Epithelial cell of proximal tubule (primary cell): ENCODE results near the gene ALDOC. TPM values are rescaled to one million over a fixed set of nuclear protein-coding genes. Genes with fewer than 3 reads are reported as not detected.

ENCODE experiments used
- DNase-seq: peaks from one replicate; pipeline ENCODE4 v3.0.0-alpha.2; 2011; ENCODE audit warnings: low read depth
- H3K4me3 ChIP-seq: 2 replicates; pipeline ENCODE4 v1.5.1; 2011; ENCODE audit warnings: low read depth, mild to moderate bottlenecking, low read length
- total RNA-seq: library from RNA; depleted of rRNA; stranded (reverse); fragments of >200 nt; gene quantifications from 2 replicates; pipeline ENCODE4 v1.2.3, GENCODE V29; 2015
- TF ChIP-seq, protein P1 (sequence below): conservative IDR thresholded peaks from 2 replicates; pipeline ENCODE4 v1.5.1; 2012; ENCODE audit warnings: low read depth, mild to moderate bottlenecking, low read length

ALDOC gene
- total RNA-seq, 1 donor from 2014 or later: 100.0 TPM

GRCh38 chr17:28569446-28569845 lies 7.2 kb downstream of the ALDOC start:
- DNase-seq: no peak
- TF ChIP-seq, protein P1, sequence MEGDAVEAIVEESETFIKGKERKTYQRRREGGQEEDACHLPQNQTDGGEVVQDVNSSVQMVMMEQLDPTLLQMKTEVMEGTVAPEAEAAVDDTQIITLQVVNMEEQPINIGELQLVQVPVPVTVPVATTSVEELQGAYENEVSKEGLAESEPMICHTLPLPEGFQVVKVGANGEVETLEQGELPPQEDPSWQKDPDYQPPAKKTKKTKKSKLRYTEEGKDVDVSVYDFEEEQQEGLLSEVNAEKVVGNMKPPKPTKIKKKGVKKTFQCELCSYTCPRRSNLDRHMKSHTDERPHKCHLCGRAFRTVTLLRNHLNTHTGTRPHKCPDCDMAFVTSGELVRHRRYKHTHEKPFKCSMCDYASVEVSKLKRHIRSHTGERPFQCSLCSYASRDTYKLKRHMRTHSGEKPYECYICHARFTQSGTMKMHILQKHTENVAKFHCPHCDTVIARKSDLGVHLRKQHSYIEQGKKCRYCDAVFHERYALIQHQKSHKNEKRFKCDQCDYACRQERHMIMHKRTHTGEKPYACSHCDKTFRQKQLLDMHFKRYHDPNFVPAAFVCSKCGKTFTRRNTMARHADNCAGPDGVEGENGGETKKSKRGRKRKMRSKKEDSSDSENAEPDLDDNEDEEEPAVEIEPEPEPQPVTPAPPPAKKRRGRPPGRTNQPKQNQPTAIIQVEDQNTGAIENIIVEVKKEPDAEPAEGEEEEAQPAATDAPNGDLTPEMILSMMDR: no peak
- H3K4me3 ChIP-seq: no peak overlapping the region

DNA sequence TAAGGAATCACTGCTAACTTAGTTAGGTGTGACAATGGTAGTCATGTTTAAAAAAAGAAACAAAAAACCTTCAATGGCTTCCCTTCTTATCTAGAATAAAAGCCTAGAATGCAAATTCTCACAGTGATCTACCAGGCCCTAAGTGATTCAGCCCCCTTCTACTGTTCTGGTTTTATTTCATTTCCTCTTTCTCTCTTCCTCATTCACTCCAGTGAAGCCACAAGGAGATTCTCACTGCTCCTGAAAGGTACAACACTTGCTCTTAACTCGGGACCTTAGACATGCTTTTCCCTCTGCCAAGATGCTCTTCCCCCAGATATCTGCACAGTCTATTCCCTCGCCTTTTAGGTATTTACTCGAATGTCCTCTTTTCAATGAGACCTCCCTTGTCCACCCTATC lies 9.1 kb downstream of the ALDOC start:
- TF ChIP-seq, protein P1: no peak
- H3K4me3 ChIP-seq: no peak overlapping the region
- no peak for DNase-seq

GRCh38 chr17:28563475-28563874 lies 13.2 kb downstream of the ALDOC start:
- TF ChIP-seq, protein P1: no peak
- peak; percentile 84 for DNase-seq
- H3K4me3 ChIP-seq: no peak overlapping the region

- H3K4me3 ChIP-seq: no peak overlapping the region
- TF ChIP-seq, protein P1: no peak
- DNase-seq: no peak
Observed at GRCh38 chr17:28555022-28555421, 21.7 kb downstream of the ALDOC start.

DNA sequence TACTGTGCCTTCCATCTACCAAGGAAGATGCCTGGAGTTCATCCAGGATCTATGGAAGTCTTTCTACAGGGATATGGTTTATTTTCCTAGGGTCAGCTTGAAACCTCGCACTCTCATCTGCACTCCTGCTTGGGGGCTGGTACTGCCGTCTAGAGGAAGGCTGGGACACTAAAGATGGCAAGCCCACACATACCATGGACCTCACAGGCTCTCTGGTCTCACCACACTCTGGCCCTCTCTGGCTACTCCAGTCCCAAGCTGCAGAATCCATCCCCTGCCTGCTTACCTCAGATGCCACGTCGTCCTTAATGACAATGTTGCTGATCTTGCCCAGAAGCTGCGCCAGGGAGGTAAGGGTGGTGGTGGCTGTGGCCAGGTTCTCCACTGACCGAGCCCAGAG lies 22.1 kb downstream of the ALDOC start:
- no peak for DNase-seq

GRCh38 chr17:28553000-28553505 lies 23.6 kb downstream of the ALDOC start:
- H3K4me3 ChIP-seq: no peak overlapping the region
- no peak for DNase-seq
- TF ChIP-seq, protein P1: no peak

More for the DNA sequence above, 22.1 kb downstream of the ALDOC start:
- TF ChIP-seq, protein P1: no peak
- no peak overlapping the region for H3K4me3 ChIP-seq
